ENCODE results near the gene NFE2L1.
A peak's percentile ranks its signal among the peaks of the same experiment; 100 is the strongest.
"Not testable (repeated sequence)": the region's sequence is repeated elsewhere in the genome, so short reads cannot be mapped to it uniquely, and the experiment has no call there.

The NFE2L1 gene

DNA sequence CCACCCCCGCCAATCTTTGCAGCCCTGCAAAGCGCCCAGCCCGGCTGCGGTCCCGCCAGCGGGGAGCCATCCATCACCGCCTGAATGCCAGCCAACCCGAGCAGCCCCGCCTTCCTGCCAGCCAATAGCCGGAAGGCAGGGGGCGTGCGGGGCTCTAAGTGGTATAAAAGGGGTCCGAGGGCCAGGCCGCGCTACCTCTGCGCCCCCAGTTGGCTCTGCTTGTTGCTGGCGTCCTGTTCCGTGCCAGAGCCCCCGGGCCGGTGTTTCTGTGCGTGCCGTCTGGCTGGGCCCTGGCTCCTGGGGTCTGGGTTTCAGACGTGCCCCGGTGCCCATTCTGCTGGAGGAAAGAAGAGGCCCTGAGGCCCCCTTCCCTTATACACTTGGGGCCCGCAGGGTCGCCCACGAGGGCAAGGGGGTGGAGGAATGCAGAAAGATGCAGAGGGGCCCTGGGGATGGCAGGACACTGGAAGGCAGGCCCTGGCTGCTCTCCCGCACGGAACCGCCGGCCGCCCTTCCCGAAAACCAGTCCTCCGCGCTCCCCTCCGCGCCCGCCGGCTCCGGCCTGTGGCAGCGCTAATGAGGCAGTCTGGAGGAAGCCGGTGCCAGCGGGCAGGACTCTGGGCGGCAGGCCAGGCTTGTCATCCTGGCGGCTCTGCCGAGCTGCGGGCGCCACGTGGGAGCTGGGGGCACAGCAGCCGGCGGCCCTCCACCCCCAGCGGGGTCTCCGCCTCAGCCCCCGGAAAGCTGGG lies 24.6 kb upstream of the NFE2L1 start:
- peak; percentile 85 for DNase-seq

DNA sequence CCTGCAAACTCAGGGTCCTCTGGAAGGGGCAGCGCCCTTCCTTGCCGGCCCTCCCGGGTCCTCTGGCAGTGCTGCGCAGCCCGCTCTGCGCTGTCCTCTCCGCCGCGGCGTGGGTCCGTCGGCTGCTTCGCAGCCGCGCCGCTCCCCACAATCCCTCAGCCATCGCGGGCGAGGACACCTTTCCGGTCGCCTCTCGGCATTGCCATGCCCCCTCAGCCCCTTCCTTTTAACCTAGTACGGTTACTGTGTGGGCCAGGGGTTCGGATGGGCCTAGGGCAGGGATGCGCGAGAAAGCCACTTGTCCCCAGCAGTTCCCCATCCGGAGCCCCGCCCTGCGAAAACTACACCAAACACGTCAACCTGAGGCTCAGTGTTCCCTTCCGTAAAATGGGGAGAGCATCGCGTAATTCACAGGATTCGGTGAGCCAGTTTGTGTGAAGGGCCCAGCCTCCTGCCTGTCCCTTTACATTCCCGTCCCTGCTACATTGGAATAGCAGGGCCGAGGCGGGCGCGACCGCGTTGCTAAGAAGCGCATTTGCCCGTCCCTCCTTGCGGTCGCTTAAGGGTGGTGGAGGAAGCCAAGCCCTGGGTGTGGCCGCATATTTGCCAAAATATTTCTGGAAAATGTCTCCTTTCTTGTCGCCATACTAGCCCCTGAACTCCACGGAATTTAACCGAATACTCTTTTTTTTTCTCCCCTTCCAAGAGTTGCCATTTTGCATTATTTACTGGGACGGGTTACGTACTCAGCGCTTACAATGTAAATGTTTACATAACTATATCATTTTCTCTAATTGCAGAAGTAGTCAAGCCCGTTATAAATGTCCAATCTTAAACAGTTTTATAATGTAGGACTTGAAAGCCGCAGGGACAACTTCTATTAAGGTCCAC lies 23.8 kb upstream of the NFE2L1 start:
- DNase-seq = peak; percentile 58

DNA sequence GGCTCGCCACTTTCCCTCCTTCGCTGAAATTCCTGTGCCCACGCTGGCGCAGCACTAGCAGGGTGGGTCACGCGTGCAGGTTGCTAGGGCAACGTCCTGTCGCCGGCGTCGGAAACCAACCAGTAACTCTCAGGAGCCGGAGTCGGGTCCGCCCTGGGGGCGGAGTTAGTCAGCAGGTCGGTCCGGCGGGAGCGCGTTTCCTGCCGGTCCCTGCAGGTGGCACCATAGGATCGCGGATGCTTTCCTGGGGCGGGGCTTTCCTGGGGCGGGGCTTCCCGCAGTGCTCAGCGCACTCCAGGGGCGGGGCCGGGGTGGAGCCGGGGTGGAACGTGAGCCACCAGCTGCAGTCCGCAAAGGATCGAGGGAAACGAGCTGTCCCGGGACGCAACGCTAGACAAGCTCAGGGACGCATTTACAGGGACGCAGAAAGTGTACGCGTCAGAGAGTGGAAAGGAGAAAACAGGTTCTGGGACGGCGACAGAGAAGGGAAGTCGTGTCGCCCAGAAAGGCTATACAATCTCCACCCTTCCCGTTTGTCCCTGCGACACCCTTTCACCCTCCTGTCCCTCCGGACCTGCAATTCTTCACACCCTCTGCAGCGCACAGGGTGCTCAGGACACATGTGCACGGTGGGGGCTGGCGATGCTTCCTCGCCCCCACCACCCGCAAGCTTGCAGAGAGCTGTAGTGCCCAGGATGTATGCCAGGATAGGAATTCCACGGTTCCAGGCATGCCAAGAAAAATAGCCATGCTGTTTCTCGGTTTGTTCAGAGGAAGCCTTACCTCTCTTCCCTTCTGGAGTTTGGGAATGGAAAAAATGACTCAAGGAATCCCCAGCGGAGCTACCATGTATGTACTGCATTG lies 22.9 kb upstream of the NFE2L1 start:
- DNase-seq = peak; percentile 91

DNA sequence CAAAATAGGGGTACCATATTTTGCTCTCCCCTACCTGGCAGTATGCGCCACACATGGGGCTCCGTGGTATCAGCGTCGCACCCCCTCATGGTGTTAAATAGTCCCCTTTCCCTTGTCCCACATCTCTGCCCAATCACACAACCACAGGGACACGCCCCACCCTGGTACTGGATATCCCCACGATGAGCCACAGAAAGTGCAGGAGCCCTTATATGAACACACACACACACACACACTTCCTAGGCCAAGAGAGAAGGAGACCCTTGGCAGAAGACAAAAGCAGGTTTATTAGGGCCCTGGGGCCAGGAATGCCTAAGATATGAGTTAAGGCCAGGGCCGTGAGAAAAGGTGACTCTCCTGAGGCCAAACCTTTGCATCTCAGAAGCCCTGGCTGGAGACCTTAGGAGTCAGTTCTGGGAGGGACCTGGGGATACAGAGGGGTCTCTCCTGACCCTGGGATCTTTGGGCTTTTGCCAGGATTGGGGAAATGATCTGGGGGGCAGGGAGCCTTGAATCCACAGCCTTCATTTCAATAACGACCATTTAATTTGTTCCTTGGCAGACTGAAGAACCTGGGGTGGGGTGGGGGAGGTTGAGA lies 22.2 kb upstream of the NFE2L1 start:
- DNase-seq = peak; percentile 76

DNA sequence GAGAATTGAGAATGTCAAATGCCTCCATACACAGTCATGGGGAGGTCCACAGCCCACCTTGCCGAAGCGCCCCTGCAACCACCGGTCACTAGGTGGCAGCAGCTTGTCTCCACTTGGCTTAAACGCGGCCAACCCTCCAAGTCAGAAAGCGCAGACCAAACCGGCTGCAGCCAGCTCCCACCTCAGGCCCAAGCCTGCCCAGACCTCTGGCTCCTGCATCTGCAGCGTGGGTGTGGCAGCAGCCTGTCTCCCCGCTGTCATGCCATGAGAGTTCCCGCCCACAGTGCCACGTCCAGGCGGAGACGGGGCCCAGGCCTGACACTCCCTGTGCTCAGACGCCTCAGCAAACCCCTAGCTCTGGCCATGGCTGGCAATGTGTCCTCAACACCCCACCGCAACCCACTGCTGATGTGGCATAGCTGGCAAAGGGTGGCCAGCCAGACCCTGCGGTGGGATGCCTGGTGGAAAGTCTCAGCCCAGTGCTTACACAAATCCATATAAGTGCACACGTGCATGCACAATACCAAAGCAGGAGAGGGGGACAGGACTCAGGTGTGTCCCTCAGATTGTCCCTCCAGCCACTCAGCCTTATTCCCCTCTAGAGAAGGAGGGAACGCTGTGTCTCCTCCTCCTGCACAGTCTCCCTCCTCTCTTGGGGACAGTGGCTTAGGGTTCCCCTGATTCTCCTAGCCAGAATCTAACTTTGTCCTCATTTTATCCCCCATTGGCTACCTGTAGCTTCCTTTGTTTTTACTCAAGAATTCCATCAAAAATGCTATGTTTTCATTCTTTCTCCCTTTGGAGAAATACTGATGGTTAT lies 21.4 kb upstream of the NFE2L1 start:
- peak; percentile 90 for DNase-seq

DNA sequence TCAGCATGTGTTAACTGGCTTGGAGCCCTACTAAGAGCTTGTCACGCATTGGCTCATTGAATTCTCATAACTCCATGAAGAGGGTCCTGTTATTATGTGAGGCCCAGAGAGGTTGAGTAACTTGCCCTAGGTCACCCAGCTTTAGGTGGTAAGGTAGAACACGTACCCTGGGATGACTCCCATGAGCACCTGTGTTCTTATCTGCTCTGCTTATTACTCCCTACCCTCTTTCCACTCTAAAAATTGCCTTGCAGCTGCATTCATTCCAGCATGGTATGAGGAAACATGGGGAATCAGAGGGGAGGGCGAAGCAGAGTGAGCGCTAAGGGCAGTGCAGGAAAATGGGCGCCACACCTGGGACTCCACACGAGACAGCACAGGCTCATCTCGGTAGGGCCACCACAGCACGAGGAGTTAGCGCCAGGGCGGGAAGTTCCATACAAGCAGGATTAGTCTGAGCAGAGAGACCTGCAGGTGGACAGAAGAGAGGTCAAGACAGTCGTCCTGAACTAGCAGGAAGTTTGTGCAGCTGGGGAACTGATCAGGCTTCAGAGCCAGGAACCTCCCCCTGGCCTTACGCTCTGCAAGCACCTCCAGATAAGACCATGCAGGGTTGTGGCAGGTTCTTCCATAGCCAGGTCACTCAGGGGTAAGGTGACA lies 20.7 kb upstream of the NFE2L1 start:
- DNase-seq = no peak

DNA sequence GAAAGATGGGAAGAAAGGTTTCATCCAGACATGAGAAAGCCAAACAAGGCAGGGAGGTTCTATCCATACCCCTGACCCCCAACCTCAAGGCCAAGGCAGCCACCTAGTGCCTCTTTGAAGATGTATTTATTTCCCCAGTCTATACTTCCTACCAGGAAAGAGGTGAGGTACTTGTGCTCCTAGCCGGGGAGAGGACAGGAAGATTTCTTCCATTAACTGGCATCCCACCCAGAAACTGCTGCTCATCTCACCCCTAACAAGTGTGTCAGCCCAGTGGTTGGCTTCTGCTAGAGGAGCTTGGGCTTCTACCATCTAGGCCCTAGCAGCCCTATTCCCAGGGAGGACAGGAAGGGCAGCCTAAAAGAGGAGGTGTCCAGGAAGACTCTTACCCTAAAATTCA lies 19.4 kb upstream of the NFE2L1 start:
- DNase-seq = no peak

DNA sequence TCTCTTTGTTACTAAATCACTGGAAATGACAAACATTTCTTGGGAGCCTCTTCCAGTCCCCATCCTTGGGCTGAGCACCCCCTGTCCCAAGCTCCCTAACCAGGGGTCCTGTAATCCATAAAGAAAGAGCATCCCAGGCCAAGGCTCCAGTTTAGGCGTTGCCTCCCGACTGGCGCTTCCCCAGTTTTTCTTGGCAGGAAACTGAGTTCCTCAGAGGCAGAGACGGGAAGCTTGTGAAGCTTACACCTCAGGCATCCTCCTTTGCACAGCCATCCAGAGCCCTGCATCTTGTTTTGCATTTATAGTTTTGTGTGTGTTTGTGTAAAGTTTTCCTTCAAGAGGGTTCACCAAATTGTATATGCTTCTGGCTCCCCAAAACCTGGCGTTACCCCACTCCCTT lies 17.6 kb upstream of the NFE2L1 start:
- no peak for DNase-seq

DNA sequence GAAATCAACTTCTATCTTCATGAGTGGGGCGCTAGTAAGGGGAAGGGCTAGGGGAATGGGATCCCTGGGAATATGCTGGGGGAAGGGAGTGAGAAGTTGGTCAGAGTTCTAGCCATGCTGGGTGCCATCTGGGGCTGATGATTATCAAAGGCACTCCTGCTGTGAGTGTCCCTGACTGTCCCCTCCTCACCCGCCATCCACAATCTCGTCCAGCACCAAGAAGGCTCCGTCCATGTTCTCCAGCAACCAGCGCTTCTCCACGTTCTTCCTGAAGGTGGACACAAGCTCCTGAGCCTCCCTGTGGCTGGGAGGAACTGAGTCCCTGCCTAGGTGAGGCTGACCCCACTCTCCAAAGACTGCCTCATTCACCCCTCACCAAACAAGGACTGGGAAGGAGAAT lies 16.2 kb upstream of the NFE2L1 start:
- DNase-seq = no peak

DNA sequence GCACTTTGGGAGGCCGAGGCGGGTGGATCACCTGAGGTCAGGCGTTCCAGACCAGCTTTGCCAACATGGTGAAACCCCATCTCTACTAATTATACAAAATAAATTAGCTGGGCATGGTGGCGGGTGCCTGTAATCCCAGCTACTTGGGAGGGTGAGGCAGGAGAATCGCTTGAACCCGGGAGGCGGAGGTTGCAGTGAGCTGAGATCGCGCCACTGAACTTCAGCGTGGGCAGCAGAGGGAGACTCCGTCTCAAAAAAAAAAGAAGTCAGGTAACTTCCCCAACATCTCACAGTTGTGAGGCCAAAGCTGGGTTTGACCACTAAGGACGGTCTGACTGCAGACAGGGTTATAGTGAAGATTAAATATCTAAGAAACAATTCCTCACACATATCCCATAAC lies 13.4 kb upstream of the NFE2L1 start:
- not testable (repeated sequence) for DNase-seq

DNA sequence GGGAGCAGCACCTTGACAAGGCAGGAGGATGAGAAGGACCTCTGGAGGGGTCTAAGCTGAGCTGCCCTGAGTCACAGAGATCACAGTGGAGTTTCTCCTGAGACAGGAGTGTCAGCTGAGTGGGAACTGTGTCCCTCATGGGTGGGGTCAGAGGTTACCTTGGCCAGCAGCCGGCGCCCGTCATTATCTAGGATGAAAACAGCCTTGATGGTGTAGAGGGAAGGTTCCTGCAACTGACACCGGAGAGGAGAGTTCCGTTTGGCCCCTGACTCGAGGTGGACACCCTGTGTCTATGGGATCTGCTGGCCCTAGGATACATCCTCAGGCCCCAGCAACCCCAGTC lies 11.5 kb upstream of the NFE2L1 start:
- no peak for DNase-seq

DNA sequence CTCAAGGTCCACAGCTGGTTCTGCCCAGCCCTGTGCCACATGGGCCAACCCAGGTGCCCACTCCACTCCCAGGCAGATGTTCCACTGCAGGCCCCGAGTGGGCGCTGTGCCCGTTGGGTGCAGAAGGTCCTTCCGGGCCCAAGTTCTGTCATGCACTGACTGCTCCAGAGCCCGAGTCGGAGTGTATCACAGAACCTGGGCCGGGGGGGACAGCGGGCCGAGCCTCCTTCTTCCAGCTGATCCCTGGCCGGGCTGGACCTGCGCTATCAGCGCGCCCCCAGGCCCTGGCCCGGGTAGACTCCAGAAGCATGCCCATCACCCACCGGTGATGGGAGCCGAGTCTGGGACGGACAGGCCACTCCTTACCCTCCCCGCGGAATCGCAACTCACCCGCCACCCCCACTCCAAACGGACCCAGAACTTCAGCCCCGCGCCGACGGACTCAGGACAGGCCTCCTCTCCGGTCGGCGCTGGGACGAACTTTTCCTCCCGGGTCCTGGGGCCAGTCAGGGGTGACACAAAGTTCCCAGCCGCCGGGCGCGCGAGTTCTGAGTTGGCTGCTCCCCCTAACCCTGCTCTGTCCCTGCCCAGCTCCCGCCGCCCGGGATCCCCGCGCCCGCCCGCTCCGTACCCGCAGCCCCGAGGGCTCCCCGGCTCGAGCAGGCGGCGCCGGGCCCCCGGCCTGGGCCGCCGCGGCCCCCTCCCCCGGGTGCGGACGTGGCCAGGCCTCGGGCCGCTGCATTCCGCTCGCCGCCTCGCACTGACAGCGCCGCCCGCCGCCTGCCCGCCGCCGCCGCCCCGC lies 10.9 kb upstream of the NFE2L1 start, which contains the start of gene COPZ2:
Gene COPZ2 (minus strand): TSS at position 762 of the 802 bp plus-strand sequence. CDS start 20 bp downstream, at position 742.
- peak; percentile 50 for DNase-seq

DNA sequence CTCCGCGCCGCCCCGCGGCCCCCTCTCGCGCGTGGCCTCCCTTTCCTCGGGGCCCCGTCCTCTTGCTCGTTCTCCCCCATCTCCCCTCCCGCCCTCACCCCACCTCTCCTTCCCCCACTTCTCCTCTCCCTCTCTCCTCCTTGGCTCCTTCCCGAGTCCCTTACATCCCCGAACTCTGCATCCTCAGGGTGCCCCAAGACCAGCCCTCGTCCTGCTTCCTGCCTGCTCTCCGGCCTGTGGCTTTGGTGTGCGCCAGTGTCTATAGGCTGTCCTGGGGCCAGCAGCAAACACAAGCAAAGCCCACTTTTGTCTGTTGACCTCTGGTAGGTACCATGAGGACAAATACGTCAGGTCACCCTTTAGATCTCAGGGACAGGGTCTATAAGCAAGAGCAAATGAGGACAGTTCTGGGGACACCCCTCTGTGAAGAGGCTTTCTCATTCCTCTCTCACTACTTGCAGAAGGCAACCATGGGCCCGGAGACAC lies 10.3 kb upstream of the NFE2L1 start:
- no peak for DNase-seq

DNA sequence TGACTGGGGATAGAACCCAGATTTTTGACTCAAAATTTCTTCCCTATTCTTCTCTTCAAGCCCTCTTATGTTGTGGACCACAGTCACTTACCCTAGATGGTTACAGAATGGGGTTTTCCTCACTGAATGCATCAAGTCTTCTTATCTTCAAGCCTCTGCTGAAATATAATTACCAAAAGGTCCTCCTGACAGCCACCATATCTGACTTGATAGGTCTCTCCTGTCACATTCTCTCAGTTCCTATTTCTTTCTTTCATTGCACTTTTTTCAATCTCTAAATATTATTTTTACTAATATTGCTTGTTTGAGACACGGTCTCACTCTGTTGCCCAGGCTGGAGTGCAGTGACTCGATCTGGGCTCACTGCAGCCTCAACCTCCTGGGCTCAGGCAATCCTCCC lies 9.5 kb upstream of the NFE2L1 start:
- no peak for DNase-seq

DNA sequence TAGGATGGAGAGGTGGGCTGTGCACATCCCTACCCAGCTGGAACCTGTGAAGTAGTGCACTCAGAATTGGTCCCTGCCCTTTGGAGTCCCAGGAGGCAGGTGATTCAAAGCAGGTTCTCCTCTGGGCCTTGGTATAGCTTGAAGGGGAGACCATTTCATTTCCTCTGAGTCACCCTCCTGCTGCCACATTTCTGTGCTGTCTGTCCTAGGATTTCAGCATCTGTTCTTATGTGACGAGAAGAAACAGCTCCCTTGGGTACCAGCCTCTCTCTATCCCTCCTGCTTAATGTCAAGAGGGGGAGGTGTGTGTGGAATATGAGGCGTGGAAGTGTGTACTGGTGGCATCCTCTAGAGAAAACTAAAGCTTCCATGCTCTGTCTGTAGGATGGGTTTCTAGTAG lies 5.0 kb upstream of the NFE2L1 start:
- no peak for DNase-seq

DNA sequence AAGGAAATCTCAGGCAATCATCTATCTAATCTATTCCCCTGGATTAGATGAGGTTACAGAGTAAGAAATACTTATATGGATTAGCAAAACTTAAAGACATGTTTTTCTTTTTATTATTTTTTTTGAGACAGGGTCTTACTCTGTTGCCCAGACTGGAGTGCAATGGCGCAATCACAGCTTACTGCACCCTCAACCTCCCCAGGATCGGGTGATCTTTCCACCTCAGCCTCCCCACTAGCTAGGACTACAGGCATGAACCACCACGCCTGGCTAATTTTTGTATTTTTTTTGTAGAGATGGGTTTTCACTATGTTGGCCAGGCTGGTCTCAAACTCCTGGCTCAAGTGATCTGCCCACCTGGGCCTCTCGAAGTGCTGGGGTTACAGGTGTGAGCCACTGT lies 3.3 kb upstream of the NFE2L1 start:
- DNase-seq = no peak

DNA sequence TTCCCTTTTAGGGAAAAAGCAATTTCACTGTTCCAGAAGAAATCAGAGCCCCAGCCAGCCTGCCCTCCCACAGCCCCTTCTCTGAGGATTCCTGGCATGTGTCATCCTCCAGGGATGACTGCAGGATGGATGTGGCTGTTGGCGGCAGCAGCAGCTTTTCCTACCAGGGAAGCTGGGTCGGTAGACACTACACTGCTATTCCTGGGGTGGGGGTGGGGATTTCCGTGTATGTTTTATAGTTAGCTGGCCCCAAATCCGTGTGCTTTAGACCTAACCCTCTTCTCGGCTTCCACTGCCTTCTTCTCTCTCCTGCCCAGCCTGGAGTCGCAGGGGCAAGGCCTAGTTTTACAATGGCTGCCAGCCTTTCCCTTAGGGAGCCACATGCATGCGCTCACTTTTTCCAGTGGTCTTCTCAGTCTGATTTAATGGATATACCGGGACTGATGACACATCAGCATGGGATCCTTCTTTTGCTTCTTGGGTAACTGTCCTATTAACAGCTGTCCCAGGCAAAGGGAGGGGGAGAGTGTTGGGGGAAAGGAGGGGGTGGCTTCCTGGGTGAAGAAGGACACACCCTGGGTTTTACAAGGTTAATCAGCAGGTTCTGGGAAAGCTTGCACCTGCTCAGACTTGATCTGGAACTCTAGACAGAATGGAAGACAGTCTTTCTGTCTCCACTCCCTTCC lies 2.7 kb upstream of the NFE2L1 start:
- no peak for DNase-seq

DNA sequence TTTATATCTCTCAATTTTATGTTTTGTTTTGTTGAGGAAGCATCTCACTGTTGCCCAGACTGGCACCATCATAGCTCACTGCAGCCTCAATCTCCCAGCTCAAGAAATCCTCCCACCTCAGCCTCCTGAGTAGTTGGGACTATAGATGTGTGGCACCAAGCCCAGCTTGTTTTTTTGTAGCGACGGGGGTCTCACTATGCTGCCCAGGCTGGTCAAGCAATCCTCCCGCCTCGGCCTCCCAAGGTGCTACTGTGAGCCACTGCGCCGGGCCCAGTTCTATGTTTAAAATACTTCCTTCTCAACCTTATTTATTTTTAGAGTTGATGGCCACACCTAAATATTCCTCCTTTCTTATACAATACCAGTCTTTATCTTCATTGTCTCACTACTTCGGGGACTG lies 1.9 kb upstream of the NFE2L1 start:
- no peak for DNase-seq

DNA sequence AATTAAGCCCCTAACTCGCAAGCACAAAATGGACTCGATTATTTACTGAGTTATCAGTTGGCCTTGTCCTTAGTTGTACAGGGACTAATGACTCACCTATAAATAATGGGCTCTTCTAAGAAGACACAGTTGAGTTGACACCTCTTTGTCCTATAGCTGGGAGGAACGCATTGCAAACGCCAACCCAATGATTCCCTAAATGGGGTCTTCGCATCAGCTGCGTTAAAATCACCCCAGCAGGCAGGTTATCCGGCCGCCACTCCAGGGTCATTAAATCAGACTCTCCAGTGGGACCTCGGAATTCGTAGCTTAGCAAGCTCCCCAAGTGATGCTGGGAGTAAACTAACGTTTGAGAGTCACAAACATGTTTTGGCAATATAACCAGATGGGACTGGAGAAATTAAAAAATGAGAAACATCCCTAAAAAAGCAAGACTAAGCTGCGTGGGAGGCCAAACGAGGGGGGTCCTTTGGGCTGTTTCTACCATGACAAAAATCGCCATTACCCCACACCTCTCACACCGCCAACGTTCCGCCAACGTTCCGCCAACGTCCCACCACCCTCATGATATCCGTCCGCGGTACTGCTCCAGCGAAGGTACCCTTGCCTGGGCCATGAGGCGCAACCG lies 932 bp upstream of the NFE2L1 start:
- no peak for DNase-seq
